ENCODE results near the gene PLD3. TPM values are rescaled to one million over a fixed set of nuclear protein-coding genes. Genes with fewer than 3 reads are reported as not detected.

The PLD3 gene
- total RNA-seq, 1 donor from 2014 or later: 353 TPM

GRCh38 chr19:40360020-40360707 is 11.7 kb downstream of the PLD3 start:
- no peak for DNase-seq (ENCODE audit: low spot score, unreplicated experiment)
- Mint-ChIP-seq H3K36me3 (ENCODE audit: insufficient read depth) (peaks cover 4% of the 10 kb centered on the region), H3K27ac (no peak overlapping the region), H3K4me1 (ENCODE audit: low read depth) (no peaks in the 10 kb centered on the region), H3K9me3 (ENCODE audit: low read depth) (no peaks in the 10 kb centered on the region), H3K27me3 (no peaks in the 10 kb centered on the region), H3K4me3 (ENCODE audit: low read depth) (no peak overlapping the region)
- no peak for TF ChIP-seq CTCF (IDR thresholded peaks at IDR 0.05; ENCODE audit: unreplicated experiment)

DNA sequence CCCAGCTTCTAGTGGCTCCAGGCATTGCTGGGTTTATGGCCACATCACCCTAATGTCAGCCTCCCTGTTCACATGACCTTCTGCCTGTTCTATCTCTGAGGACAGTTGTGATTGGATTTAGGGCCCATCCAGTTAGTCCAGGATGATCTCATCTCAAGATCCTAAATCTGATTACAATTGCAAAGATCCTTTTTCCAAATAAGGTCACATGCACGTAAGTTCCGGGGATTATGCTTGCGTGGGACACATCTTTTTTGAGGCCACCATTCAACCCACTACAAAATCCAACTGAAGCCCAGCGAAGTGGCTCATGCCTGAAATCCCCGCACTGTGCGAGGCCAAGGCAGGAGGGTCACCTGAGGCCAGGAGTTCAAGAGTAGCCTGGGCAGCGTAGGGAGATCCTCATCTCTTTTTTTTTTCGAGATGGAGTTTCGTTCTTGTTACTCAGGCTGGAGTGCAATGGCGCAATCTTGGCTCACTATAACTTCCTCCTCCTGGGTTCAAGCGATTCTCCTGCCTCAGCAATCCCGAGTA is 12.3 kb downstream of the PLD3 start:
- Mint-ChIP-seq H3K4me1 (ENCODE audit: low read depth) (peaks cover 2% of the 10 kb centered on the region), H3K36me3 (ENCODE audit: insufficient read depth) (peaks cover 4% of the 10 kb centered on the region), H3K27me3 (no peaks in the 10 kb centered on the region), H3K9me3 (ENCODE audit: low read depth) (no peaks in the 10 kb centered on the region), H3K27ac (no peak overlapping the region), H3K4me3 (ENCODE audit: low read depth) (no peak overlapping the region)
- no peak for DNase-seq (ENCODE audit: low spot score, unreplicated experiment)
- no peak for TF ChIP-seq CTCF (IDR thresholded peaks at IDR 0.05; ENCODE audit: unreplicated experiment)

GRCh38 chr19:40362160-40362559 is 13.7 kb downstream of the PLD3 start:
- no peak for DNase-seq (ENCODE audit: low spot score, unreplicated experiment)
- peaks cover 6% of the 10 kb centered on the region for H3K36me3 Mint-ChIP-seq (ENCODE audit: insufficient read depth)
- peaks cover 13% of the 10 kb centered on the region for H3K4me1 Mint-ChIP-seq (ENCODE audit: low read depth)
- no peak overlapping the region for H3K4me3 Mint-ChIP-seq (ENCODE audit: low read depth)
- no peaks in the 10 kb centered on the region for H3K27me3 Mint-ChIP-seq
- no peak overlapping the region for H3K27ac Mint-ChIP-seq
- H3K9me3 Mint-ChIP-seq (ENCODE audit: low read depth): no peaks in the 10 kb centered on the region
- no peak for TF ChIP-seq CTCF (IDR thresholded peaks at IDR 0.05; ENCODE audit: unreplicated experiment)

DNA sequence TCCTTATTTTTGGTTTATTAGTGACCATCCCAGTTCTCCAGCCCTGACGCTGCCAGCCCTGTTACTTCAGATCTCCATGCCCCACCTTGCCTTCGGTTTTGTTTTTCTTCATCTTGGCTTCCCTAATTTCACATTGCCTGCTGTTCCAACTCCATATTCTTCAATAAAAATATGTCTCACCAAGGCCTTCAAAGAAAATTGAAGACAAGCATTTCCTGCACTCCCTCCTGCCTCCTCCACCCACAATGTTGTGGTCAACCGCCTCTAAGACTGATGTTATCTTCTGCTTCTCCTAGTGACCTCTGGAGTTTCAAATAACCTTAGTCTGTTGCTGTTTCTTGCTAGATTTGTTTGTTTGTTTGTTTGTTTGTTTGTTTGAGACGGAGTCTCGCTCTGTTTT is 14.6 kb downstream of the PLD3 start:
- Mint-ChIP-seq H3K4me1 (ENCODE audit: low read depth) (peaks cover 13% of the 10 kb centered on the region), H3K27me3 (no peaks in the 10 kb centered on the region), H3K4me3 (ENCODE audit: low read depth) (no peak overlapping the region), H3K27ac (no peak overlapping the region), H3K9me3 (ENCODE audit: low read depth) (no peaks in the 10 kb centered on the region), H3K36me3 (ENCODE audit: insufficient read depth) (peaks cover 6% of the 10 kb centered on the region)
- DNase-seq (ENCODE audit: low spot score, unreplicated experiment): no peak
- TF ChIP-seq CTCF (IDR thresholded peaks at IDR 0.05; ENCODE audit: unreplicated experiment): no peak

GRCh38 chr19:40365010-40365409 is 16.5 kb downstream of the PLD3 start:
- Mint-ChIP-seq H3K27me3 (no peaks in the 10 kb centered on the region), H3K36me3 (ENCODE audit: insufficient read depth) (peaks cover 4% of the 10 kb centered on the region), H3K9me3 (ENCODE audit: low read depth) (no peaks in the 10 kb centered on the region), H3K4me3 (ENCODE audit: low read depth) (peak overlapping the region; percentile 77), H3K4me1 (ENCODE audit: low read depth) (peaks cover 13% of the 10 kb centered on the region), H3K27ac (peak overlapping the region; percentile 91)
- TF ChIP-seq CTCF (IDR thresholded peaks at IDR 0.05; ENCODE audit: unreplicated experiment): no peak
- no peak for DNase-seq (ENCODE audit: low spot score, unreplicated experiment)

All from progenitor cell of endocrine pancreas (in vitro differentiated cells).